GM12873 (cell line): ENCODE data around the gene ACBD6.

ENCODE experiments used
- TF ChIP-seq, protein P1 (sequence below): IDR thresholded peaks from 2 replicates; pipeline ENCODE4 v1.5.1; 2012; ENCODE audit warnings: low read depth, mild to moderate bottlenecking, moderate library complexity, low read length, control low read depth; ENCODE audit not compliant: insufficient read depth; ENCODE audit errors: missing control alignments

ACBD6 gene

DNA sequence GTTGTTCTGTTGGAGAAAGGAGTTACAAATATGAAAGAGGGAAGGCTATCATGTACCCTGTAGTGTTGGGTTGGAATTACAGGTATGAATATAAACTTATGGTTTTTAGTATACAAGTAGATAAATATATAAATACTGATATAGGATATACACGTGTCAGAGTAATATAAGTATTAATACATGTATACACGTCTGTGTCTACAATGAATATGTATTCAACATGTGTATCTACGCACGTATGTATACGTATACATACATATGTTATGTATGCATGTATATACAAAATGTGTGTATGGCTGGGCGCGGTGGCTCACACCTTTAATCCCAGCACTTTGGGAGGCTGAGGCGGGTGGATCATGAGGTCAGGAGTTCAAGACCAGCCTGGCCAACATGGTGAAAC is 17.9 kb downstream of the ACBD6 start:
- TF ChIP-seq, protein P1, sequence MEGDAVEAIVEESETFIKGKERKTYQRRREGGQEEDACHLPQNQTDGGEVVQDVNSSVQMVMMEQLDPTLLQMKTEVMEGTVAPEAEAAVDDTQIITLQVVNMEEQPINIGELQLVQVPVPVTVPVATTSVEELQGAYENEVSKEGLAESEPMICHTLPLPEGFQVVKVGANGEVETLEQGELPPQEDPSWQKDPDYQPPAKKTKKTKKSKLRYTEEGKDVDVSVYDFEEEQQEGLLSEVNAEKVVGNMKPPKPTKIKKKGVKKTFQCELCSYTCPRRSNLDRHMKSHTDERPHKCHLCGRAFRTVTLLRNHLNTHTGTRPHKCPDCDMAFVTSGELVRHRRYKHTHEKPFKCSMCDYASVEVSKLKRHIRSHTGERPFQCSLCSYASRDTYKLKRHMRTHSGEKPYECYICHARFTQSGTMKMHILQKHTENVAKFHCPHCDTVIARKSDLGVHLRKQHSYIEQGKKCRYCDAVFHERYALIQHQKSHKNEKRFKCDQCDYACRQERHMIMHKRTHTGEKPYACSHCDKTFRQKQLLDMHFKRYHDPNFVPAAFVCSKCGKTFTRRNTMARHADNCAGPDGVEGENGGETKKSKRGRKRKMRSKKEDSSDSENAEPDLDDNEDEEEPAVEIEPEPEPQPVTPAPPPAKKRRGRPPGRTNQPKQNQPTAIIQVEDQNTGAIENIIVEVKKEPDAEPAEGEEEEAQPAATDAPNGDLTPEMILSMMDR, result no peak

DNA sequence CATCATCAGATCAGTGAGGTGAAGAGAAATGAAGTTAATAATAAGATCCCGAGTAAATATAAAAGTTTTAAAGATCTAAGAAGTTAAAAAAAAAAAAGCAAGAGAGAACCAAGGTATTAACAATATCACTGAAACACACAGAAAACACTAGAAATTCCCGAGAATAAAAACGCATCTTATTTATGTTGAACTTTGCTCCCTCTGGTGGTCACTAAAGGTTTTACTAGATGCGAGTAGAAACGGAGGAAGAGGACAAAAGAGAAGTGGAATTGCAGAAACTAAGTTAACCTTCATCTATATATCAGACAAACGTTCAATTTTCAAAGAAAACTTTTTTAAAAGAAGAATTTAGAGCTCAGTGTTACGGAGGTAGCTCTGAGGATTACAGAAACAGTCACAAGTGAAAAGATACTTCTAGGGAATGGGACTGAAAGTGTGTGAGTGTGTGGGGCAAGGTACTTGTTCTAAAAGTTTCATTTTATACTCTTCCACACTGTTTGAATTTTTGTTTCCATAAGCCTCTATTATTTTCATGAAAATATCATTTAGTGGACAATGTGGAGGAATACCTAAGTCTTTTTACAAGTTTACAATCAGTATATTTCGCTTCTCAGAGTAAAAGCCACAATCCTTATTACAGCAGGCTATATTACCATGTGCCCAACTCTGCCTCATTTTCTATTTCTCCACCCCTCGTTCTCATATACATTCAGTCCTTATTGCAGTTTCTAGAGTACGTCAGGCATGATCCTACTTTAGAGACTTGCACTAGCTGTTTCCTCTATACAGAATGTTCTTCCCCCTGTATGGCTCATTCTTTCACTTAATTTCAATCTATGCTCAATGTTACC is 19.7 kb downstream of the ACBD6 start:
- TF ChIP-seq, protein P1, result peak; percentile 65

DNA sequence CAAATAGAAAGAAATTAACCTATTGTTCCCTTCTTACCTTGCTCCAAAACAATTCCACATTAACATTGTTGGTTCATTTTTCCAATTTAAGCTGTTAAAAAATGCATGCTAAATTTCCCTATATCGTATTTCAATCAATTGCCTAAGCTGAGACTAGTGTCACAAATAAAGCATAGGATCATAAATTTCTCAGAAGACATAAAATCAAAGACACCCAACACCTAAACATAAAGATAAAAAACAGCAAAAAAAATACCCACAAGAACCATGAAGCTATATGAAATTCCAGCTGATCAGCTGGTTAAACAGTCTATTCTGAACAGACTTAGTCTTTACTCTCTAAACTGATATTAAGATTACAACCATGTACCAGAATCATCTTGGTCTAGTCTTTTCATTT is 32.3 kb downstream of the ACBD6 start:
- TF ChIP-seq, protein P1, result no peak

DNA sequence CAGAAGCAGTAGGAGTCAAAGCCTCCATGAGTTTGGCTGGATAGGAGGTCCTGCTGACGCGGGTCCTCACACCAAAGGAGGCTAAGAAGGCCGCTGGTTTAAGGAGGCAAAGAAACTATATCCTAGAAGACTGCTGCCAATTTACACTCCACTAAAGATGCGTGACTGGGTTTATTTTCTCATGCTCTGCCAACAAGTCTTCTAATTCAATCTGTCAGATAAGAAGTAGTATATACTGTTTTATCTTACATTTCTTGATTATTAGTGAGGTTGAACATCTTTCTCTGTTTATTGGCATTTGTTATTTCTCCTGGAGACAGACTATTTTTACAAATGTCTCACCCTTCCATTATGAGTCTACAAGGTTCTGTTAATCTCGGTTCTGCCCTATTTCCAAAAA is 34.1 kb downstream of the ACBD6 start:
- TF ChIP-seq, protein P1, result no peak

DNA sequence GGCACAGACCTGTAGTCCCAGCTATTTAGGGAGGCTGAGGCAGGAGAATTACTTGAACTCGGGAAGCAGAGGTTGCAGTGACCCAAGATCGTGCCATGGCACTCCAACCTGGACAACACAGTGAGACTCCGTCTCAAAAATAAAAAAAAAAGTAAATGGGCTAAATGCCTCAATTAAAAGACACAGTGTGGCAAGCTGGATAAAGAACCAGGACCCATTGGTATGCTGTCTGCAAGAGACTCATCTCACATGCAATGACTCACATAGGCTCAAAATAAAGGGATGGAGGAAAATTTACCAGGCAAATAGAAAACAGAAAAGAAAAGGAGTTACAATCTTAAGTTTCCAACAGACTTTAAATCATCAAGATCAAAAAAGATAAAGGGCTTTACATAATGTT is 40.3 kb downstream of the ACBD6 start:
- TF ChIP-seq, protein P1, result no peak

DNA sequence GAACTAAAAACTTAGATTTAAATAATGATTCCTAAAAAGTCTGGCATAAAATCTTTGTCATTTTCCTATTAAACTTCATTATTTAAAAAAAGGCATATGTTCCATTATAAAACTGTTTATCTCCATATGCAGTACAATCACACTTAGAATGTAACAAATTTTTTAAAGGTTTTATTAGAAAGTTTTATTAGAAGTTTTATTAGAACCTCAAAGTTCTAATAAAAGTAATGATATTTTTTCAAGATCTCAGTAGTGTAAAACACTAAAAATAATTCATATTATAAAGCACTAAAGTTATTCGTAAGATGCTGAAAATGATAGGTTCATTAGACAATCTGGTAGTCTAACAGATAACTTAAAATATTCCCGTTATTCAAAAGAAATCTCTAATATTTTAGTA is 43.6 kb downstream of the ACBD6 start:
- TF ChIP-seq, protein P1, result no peak

DNA sequence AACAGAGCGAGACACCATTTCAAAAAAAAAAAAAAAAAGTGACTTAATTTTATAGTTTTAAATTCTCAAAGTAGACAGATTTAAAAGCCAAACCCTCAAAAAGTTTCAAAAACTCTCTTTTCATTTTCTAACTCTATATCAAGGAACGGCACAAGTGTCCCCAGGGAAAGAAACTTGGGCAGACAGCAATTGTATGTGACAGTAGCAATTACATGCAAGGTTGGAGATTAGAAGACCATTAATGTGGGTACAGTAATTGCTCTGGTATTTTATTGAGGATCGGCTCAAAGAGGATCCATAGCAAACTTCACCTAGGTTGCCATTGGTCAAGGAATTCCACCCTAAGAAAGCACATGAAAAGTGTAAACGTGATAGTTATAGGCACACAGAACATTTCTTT is 46.2 kb downstream of the ACBD6 start:
- TF ChIP-seq, protein P1, result no peak
